ENCODE measurements around the gene PLA2G4E.

The PLA2G4E gene

DNA sequence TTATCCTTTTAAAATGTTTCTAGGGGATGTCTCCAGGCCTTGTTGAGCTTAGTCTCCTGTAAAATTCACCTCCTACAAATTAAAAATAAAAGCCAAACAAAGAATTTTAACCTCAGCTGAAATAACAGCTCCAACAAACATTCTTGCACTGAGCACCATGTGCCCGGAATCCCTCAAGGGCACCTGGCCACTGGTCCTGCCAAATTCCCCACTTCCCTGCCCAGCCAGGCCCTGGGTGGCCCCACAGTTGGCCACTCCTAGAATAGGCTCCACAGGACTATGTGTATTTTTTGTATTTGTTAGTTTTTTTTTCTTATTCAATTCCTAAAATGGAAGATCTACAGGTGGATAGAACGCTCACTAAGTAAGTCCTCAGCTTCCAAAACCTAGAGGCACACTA, 33.1 kb upstream of the PLA2G4E start:
- peaks cover under 1 to 15% (median 5%) of the 10 kb centered on the region in 5 donors for H3K27me3 ChIP-seq (ENCODE audit: control insufficient read depth in 5 of 5, insufficient read depth in 4 of 5, low read length in 5 of 5)
- no peak overlapping the region for H3K27ac ChIP-seq (ENCODE audit: low read depth, low read length)
- H3K9me3 ChIP-seq (ENCODE audit: control insufficient read depth in 5 of 5, low read length in 5 of 5): no peaks in the 10 kb centered on the region
- H3K4me1 ChIP-seq (ENCODE audit: control insufficient read depth in 5 of 5, insufficient read depth in 5 of 5, low read length in 5 of 5): peaks cover 0 to 9% (median 7%) of the 10 kb centered on the region in 5 donors
- no peak overlapping the region for H3K4me3 ChIP-seq (ENCODE audit: low read depth in 1 of 5, low read length in 5 of 5)
- H3K9ac ChIP-seq (ENCODE audit: low read length in 5 of 5): no peak overlapping the region
- H3K36me3 ChIP-seq (ENCODE audit: control insufficient read depth in 5 of 5, insufficient read depth in 5 of 5, low read length in 5 of 5): no peaks in the 10 kb centered on the region

DNA sequence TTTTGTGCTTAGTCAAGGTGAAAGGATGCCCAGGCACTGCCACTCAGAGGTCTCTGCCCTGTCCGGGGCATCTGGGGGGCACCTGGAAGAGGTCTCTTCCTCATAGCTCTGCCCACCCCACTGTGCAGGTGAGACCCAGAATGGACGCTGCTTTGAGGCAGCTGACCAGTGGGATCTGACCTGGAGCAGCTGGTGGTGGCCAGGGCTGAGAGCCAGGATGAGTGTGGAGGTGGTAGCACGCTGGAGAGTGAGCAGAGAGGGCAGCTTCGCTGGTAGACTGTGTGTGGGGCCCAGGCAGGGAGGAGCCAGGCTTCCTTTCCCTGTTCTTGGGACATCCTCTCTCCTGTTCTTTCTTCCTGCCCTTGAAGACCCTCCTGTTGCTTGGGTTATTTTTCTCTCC, 32.2 kb upstream of the PLA2G4E start:
- Histone ChIP-seq H3K27me3 (ENCODE audit: control insufficient read depth in 5 of 5, insufficient read depth in 4 of 5, low read length in 5 of 5) (peaks cover 2 to 15% (median 5%) of the 10 kb centered on the region in 5 donors), H3K9ac (ENCODE audit: low read length in 5 of 5) (no peak overlapping the region), H3K27ac (ENCODE audit: low read depth, low read length) (no peak overlapping the region), H3K9me3 (ENCODE audit: control insufficient read depth in 5 of 5, low read length in 5 of 5) (no peaks in the 10 kb centered on the region), H3K4me1 (ENCODE audit: control insufficient read depth in 5 of 5, insufficient read depth in 5 of 5, low read length in 5 of 5) (peaks cover 0 to 9% (median 7%) of the 10 kb centered on the region in 5 donors), H3K4me3 (ENCODE audit: low read depth in 1 of 5, low read length in 5 of 5) (no peak overlapping the region), H3K36me3 (ENCODE audit: control insufficient read depth in 5 of 5, insufficient read depth in 5 of 5, low read length in 5 of 5) (no peaks in the 10 kb centered on the region)

DNA sequence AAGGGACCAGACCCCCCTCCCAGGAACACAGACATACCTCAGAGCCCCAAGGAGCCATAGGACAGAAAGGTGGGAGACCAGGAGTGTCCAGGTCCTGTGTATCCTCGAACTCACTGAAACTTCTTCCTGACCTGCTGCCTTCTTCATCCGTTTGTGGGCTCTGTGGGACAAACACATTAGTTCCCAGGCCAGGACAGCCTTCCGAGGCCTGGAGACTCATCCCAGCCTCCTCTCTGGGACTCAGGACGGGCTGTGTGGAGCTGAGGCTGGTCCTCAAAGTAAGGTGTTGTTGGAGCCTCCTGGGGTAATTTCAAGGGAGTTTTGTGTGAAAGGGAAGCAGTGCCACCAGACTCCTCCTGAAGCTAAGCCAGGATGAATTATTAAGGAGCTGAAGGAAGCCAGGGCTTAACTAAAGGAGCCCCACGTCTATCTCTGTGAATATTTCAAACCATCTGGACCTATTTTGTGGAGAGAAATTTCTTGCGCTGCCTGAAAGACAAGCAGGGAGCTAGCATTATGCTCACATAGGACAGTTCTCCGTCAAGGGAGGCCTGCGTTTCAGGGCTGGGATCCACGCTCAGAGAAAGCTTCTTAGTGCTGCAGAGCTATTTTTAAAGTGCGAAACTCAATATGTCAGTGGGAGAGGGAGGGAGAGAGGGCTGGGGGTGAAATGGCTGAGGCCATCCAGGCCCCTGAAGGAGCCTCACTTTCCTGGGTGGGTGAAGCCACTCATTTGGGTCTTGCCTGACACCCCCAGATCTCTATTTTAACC, 29.8 kb upstream of the PLA2G4E start:
- Histone ChIP-seq H3K36me3 (ENCODE audit: control insufficient read depth in 5 of 5, insufficient read depth in 5 of 5, low read length in 5 of 5) (no peaks in the 10 kb centered on the region), H3K4me3 (ENCODE audit: low read depth in 1 of 5, low read length in 5 of 5) (no peak overlapping the region), H3K27ac (ENCODE audit: low read depth, low read length) (no peak overlapping the region), H3K9me3 (ENCODE audit: control insufficient read depth in 5 of 5, low read length in 5 of 5) (no peaks in the 10 kb centered on the region), H3K4me1 (ENCODE audit: control insufficient read depth in 5 of 5, insufficient read depth in 5 of 5, low read length in 5 of 5) (no peaks in the 10 kb centered on the region), H3K9ac (ENCODE audit: low read length in 5 of 5) (no peak overlapping the region), H3K27me3 (ENCODE audit: control insufficient read depth in 5 of 5, insufficient read depth in 4 of 5, low read length in 5 of 5) (peaks cover 0 to 11% (median 3%) of the 10 kb centered on the region in 5 donors)

DNA sequence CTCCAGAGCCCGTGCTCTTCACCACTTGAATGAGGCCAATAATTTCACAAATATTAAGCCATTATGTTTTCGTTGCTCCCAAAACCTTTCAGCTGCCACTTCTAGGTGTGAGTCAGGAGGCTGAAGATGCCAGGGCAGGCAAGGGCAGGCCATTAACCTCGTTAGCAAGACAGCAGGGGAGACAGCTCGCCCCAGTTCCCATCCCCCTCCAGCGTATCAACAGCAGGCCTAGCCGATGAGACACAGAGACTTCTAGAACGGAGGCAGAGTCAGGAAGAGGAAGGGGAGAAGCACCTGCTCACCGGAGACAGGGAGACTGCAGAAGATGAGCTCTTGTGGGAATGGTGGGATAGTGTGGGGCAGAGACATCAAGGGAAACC, 28.0 kb upstream of the PLA2G4E start:
- Histone ChIP-seq H3K36me3 (ENCODE audit: control insufficient read depth in 5 of 5, insufficient read depth in 5 of 5, low read length in 5 of 5) (no peaks in the 10 kb centered on the region), H3K4me3 (ENCODE audit: low read depth in 1 of 5, low read length in 5 of 5) (no peak overlapping the region), H3K4me1 (ENCODE audit: control insufficient read depth in 5 of 5, insufficient read depth in 5 of 5, low read length in 5 of 5) (no peaks in the 10 kb centered on the region), H3K9me3 (ENCODE audit: control insufficient read depth in 5 of 5, low read length in 5 of 5) (no peaks in the 10 kb centered on the region), H3K27me3 (ENCODE audit: control insufficient read depth in 5 of 5, insufficient read depth in 4 of 5, low read length in 5 of 5) (peaks cover 2 to 11% (median 7%) of the 10 kb centered on the region in 5 donors), H3K27ac (ENCODE audit: low read depth, low read length) (no peak overlapping the region), H3K9ac (ENCODE audit: low read length in 5 of 5) (no peak overlapping the region)

DNA sequence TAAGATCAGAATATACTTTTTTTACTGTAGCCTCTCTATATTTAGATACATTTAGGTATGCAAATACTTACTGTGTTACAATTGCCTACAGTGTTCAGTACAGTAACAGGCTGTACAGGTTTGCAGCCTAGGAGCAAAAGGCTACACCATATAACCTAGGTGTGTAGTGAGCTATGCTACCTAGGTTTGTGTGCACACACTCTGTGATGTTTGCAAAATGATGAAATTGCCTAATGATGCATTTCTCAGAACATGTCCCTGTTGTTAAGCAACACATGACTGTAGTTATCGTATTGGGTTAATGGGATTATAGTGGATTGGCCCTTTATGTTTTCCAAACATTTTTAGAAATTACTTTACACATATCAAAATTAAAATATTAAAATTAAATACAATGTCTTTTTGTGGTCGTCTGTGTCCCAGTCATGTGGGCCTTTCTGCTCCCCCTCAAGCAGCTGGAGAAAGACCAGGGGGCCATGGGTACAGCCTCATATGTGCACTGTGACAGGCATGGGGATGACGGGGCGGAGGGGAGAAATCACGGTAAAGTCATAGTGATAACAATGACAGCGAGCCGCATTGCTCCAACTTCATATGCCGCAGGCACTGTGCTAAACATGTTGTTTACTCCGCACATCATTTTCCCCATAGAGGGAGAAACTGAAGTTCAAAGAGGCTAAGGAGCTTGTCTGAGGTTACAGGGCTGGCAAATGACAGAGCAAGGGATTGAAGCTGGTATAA, 27.4 kb upstream of the PLA2G4E start:
- Histone ChIP-seq H3K36me3 (ENCODE audit: control insufficient read depth in 5 of 5, insufficient read depth in 5 of 5, low read length in 5 of 5) (no peaks in the 10 kb centered on the region), H3K4me3 (ENCODE audit: low read depth in 1 of 5, low read length in 5 of 5) (no peak overlapping the region), H3K9ac (ENCODE audit: low read length in 5 of 5) (no peak overlapping the region), H3K4me1 (ENCODE audit: control insufficient read depth in 5 of 5, insufficient read depth in 5 of 5, low read length in 5 of 5) (no peaks in the 10 kb centered on the region), H3K27ac (ENCODE audit: low read depth, low read length) (no peak overlapping the region), H3K27me3 (ENCODE audit: control insufficient read depth in 5 of 5, insufficient read depth in 4 of 5, low read length in 5 of 5) (peaks cover 2 to 11% (median 7%) of the 10 kb centered on the region in 5 donors), H3K9me3 (ENCODE audit: control insufficient read depth in 5 of 5, low read length in 5 of 5) (no peaks in the 10 kb centered on the region)

DNA sequence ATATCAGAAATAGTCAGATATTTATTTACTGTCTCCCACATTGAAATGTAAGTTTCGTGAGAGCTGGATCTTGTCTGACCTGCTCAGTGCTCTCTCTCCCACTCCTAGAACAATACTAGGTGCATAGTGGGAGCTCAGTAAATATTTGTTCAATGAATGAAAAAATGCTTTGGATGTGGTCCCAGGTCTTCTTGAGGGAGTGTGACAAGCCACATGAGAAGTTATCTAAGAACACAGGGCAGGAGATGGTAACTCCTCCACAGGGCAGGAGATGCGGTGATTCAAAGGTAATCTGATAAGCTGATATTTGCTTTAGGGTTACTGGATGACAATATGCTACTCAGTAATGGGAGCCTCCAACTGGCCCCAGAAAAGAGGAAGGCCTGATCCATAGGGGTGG, 25.8 kb upstream of the PLA2G4E start:
- Histone ChIP-seq H3K9me3 (ENCODE audit: control insufficient read depth in 5 of 5, low read length in 5 of 5) (no peaks in the 10 kb centered on the region), H3K4me3 (ENCODE audit: low read depth in 1 of 5, low read length in 5 of 5) (no peak overlapping the region), H3K36me3 (ENCODE audit: control insufficient read depth in 5 of 5, insufficient read depth in 5 of 5, low read length in 5 of 5) (no peaks in the 10 kb centered on the region), H3K4me1 (ENCODE audit: control insufficient read depth in 5 of 5, insufficient read depth in 5 of 5, low read length in 5 of 5) (no peaks in the 10 kb centered on the region), H3K27me3 (ENCODE audit: control insufficient read depth in 5 of 5, insufficient read depth in 4 of 5, low read length in 5 of 5) (peaks cover 2 to 9% (median 7%) of the 10 kb centered on the region in 5 donors), H3K9ac (ENCODE audit: low read length in 5 of 5) (no peak overlapping the region), H3K27ac (ENCODE audit: low read depth, low read length) (no peak overlapping the region)

DNA sequence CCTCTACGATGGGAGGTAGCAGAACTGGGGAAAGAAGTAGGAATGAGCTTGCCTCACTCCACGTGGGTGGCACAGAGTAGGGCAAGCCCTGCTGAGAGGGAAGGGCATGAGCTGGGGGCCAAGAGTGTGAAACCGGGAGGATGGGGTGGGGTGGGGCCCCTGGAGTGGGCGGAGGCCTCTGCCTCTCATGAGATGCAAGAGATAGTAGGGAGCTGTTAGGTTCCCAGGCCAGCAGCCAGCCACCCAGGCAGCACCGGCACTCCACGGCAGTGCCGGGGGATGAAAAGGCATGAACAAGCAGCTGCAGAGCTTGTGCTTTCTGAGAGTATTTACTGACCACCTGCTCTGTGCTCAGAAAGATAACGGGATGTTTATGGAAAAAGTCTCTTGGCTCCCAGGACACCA, 24.4 kb upstream of the PLA2G4E start:
- H3K9me3 ChIP-seq (ENCODE audit: control insufficient read depth in 5 of 5, low read length in 5 of 5): no peaks in the 10 kb centered on the region
- no peaks in the 10 kb centered on the region for H3K4me1 ChIP-seq (ENCODE audit: control insufficient read depth in 5 of 5, insufficient read depth in 5 of 5, low read length in 5 of 5)
- H3K9ac ChIP-seq (ENCODE audit: low read length in 5 of 5): no peak overlapping the region
- H3K36me3 ChIP-seq (ENCODE audit: control insufficient read depth in 5 of 5, insufficient read depth in 5 of 5, low read length in 5 of 5): no peaks in the 10 kb centered on the region
- no peak overlapping the region for H3K4me3 ChIP-seq (ENCODE audit: low read depth in 1 of 5, low read length in 5 of 5)
- H3K27ac ChIP-seq (ENCODE audit: low read depth, low read length): no peak overlapping the region
- peaks cover 2 to 9% (median 7%) of the 10 kb centered on the region in 5 donors for H3K27me3 ChIP-seq (ENCODE audit: control insufficient read depth in 5 of 5, insufficient read depth in 4 of 5, low read length in 5 of 5)

DNA sequence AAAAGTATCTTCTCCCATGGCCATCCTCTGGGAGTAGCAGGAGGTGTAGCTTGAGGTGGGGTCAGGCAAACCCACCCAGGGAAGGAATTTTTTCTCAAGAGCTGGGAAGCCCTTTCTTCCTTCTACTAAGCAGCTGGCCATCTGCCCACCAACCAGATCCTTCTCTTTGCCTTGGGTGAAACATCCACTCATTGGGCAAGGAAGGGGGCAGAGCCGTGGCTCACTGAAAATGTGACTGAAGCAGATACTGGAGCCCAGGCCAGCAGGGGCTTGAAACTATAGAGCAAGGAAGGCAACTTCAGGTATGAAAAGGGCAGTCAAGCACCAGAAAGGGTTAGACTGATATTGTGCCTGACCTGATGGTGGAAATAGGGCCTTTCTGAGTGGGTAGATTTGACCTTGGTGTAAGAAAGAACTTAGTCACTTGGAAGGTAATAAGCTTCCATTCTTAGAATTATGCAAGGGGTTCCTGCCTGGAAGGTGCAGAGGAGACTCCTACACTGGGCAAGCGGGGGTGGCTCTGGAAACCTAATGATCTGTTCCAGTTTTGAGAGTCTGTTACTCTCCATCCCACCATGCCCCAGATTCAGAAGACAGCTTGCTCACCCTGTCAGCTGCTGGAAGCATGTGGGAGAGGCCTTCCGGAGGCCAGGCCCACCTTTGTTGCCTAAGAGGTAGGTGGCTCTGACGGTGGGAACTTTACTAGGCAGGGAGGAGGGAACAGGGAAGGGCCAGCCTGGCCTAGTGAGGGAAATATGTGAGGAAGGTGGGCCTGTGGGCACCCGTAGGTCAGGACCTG, 22.0 kb upstream of the PLA2G4E start:
- peaks cover 0 to 7% (median 0%) of the 10 kb centered on the region in 5 donors for H3K27me3 ChIP-seq (ENCODE audit: control insufficient read depth in 5 of 5, insufficient read depth in 4 of 5, low read length in 5 of 5)
- no peak overlapping the region for H3K9ac ChIP-seq (ENCODE audit: low read length in 5 of 5)
- H3K27ac ChIP-seq (ENCODE audit: low read depth, low read length): no peak overlapping the region
- H3K4me1 ChIP-seq (ENCODE audit: control insufficient read depth in 5 of 5, insufficient read depth in 5 of 5, low read length in 5 of 5): no peaks in the 10 kb centered on the region
- H3K4me3 ChIP-seq (ENCODE audit: low read depth in 1 of 5, low read length in 5 of 5): no peak overlapping the region
- no peaks in the 10 kb centered on the region for H3K9me3 ChIP-seq (ENCODE audit: control insufficient read depth in 5 of 5, low read length in 5 of 5)
- no peaks in the 10 kb centered on the region for H3K36me3 ChIP-seq (ENCODE audit: control insufficient read depth in 5 of 5, insufficient read depth in 5 of 5, low read length in 5 of 5)

DNA sequence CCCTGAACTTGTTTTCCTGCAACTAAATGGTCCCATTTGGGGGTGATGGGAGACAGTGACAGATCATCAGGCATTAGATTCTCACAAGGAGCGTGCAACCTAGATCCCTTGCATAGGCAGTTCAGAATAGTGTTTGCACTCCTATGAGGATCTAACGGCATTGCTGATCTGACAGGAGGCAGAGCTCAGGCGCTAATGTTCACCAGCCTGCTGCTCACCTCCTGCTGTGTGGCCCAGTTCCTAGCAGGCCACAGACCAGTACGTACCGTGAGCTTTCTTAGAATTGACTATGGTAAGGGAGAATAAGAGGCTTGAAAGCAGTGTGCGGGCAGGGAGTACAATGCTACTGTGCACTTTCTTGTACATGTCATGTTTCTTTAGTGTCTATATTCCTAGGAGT, 17.6 kb upstream of the PLA2G4E start:
- no peaks in the 10 kb centered on the region for H3K4me1 ChIP-seq (ENCODE audit: control insufficient read depth in 5 of 5, insufficient read depth in 5 of 5, low read length in 5 of 5)
- no peak overlapping the region for H3K27ac ChIP-seq (ENCODE audit: low read depth, low read length)
- no peak overlapping the region for H3K4me3 ChIP-seq (ENCODE audit: low read depth in 1 of 5, low read length in 5 of 5)
- no peaks in the 10 kb centered on the region for H3K36me3 ChIP-seq (ENCODE audit: control insufficient read depth in 5 of 5, insufficient read depth in 5 of 5, low read length in 5 of 5)
- no peaks in the 10 kb centered on the region for H3K9me3 ChIP-seq (ENCODE audit: control insufficient read depth in 5 of 5, low read length in 5 of 5)
- no peak overlapping the region for H3K9ac ChIP-seq (ENCODE audit: low read length in 5 of 5)
- H3K27me3 ChIP-seq (ENCODE audit: control insufficient read depth in 5 of 5, insufficient read depth in 4 of 5, low read length in 5 of 5): no peaks in the 10 kb centered on the region

DNA sequence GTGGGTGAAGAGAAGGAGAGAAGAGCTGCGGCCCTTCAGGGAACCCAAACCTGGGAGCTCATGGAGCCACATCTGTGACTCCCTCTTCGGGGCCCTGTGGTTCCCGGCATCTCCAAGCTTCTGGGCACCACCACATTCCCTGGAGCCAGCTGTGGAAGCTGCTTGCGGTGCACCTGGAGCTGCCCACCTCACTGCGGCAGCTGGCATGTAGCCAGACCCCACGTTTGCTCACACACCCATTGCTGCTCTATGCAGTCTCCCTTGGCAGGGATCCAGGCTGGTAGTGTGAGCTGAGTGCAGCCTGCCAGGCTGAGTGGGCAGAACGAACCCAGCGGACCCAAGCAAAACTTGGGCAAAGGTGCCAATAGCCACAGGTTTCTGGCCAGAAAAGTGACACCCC, 16.8 kb upstream of the PLA2G4E start:
- Histone ChIP-seq H3K36me3 (ENCODE audit: control insufficient read depth in 5 of 5, insufficient read depth in 5 of 5, low read length in 5 of 5) (no peaks in the 10 kb centered on the region), H3K4me1 (ENCODE audit: control insufficient read depth in 5 of 5, insufficient read depth in 5 of 5, low read length in 5 of 5) (no peaks in the 10 kb centered on the region), H3K27ac (ENCODE audit: low read depth, low read length) (no peak overlapping the region), H3K27me3 (ENCODE audit: control insufficient read depth in 5 of 5, insufficient read depth in 4 of 5, low read length in 5 of 5) (no peaks in the 10 kb centered on the region), H3K9me3 (ENCODE audit: control insufficient read depth in 5 of 5, low read length in 5 of 5) (no peaks in the 10 kb centered on the region), H3K9ac (ENCODE audit: low read length in 5 of 5) (no peak overlapping the region), H3K4me3 (ENCODE audit: low read depth in 1 of 5, low read length in 5 of 5) (no peak overlapping the region)

Measured in subcutaneous abdominal adipose tissue (tissue), 5 donors.